Trophoblast cell (in vitro differentiated cells and primary cell): ENCODE results near the gene NCOA7.

Source experiments
- DNase-seq, 2 donors: peaks; one replicate each; pipeline ENCODE4 v3.0.0-alpha.2; 2016
- H2AFZ ChIP-seq: 2 replicates; pipeline ENCODE4 v1.6.1; 2013; ENCODE audit warnings: low read length, moderate library complexity, mild to moderate bottlenecking; ENCODE audit not compliant: insufficient read depth, poor library complexity
- H2AK5ac ChIP-seq: 2 replicates; pipeline ENCODE4 v1.6.1; 2013; ENCODE audit warnings: mild to moderate bottlenecking, low read length
- H2BK120ac ChIP-seq: 2 replicates; pipeline ENCODE4 v1.6.1; 2013; ENCODE audit warnings: low read length, mild to moderate bottlenecking, moderate library complexity; ENCODE audit not compliant: insufficient read depth, poor library complexity
- H2BK12ac ChIP-seq: 2 replicates; pipeline ENCODE4 v1.6.1; 2013; ENCODE audit warnings: mild to moderate bottlenecking, low read length, moderate library complexity
- H2BK5ac ChIP-seq: 2 replicates; pipeline ENCODE4 v1.6.1; 2013; ENCODE audit warnings: low read length, low read depth, moderate library complexity, mild to moderate bottlenecking; ENCODE audit not compliant: poor library complexity
- H3K14ac ChIP-seq: 2 replicates; pipeline ENCODE4 v1.6.1; 2013; ENCODE audit warnings: mild to moderate bottlenecking, low read length
- H3K18ac ChIP-seq: 2 replicates; pipeline ENCODE4 v1.6.1; 2013; ENCODE audit warnings: mild to moderate bottlenecking, low read length
- H3K23ac ChIP-seq: 2 replicates; pipeline ENCODE4 v1.6.1; 2013; ENCODE audit warnings: low read length
- H3K27ac ChIP-seq: 2 replicates; pipeline ENCODE4 v1.5.1; 2013; ENCODE audit warnings: low read depth, mild to moderate bottlenecking, inconsistent platforms, low read length, moderate library complexity
- H3K27me3 ChIP-seq: 2 replicates; pipeline ENCODE4 v1.6.1; 2013; ENCODE audit warnings: inconsistent platforms, mild to moderate bottlenecking, low read length, moderate library complexity; ENCODE audit not compliant: insufficient read depth
- H3K36me3 ChIP-seq, 2 experiments: 1 replicate in 1 of 2; 2 replicates in 1 of 2; pipeline ENCODE4 v1.6.1; 2013; ENCODE audit warnings: low read length in 2 of 2, mild to moderate bottlenecking in 2 of 2, moderate library complexity in 1 of 2; ENCODE audit not compliant: insufficient read depth in 2 of 2, control insufficient read depth in 1 of 2
- H3K4ac ChIP-seq: 2 replicates; pipeline ENCODE4 v1.6.1; 2013; ENCODE audit warnings: low read depth, mild to moderate bottlenecking, low read length, moderate library complexity
- H3K4me1 ChIP-seq, 2 experiments: 1 replicate in 1 of 2; 2 replicates in 1 of 2; pipeline ENCODE4 v1.6.1; 2013; ENCODE audit warnings: low read length in 2 of 2, mild to moderate bottlenecking in 2 of 2, moderate library complexity in 1 of 2; ENCODE audit not compliant: insufficient read depth in 2 of 2, control insufficient read depth in 1 of 2
- H3K4me2 ChIP-seq: 2 replicates; pipeline ENCODE4 v1.6.1; 2013; ENCODE audit warnings: inconsistent platforms, mild to moderate bottlenecking, low read length, moderate library complexity
- H3K4me3 ChIP-seq: 2 replicates; pipeline ENCODE4 v1.5.1; 2013; ENCODE audit warnings: mild to moderate bottlenecking, low read depth, low read length, inconsistent platforms
- H3K79me1 ChIP-seq: one replicate; pipeline ENCODE4 v1.6.1; 2013; ENCODE audit warnings: low read length
- H3K79me2 ChIP-seq: 2 replicates; pipeline ENCODE4 v1.6.1; 2013; ENCODE audit warnings: low read length, mild to moderate bottlenecking; ENCODE audit not compliant: control insufficient read depth, insufficient read depth, poor library complexity
- H3K9ac ChIP-seq: 2 replicates; pipeline ENCODE4 v1.6.1; 2013; ENCODE audit warnings: mild to moderate bottlenecking, low read length
- H3K9me3 ChIP-seq: 2 replicates; pipeline ENCODE4 v1.6.1; 2013; ENCODE audit warnings: low read depth, mild to moderate bottlenecking, control low read depth, inconsistent platforms, low read length; ENCODE audit not compliant: insufficient read depth
- H4K12ac ChIP-seq: 2 replicates; pipeline ENCODE4 v1.6.1; 2013; ENCODE audit warnings: low read depth, mild to moderate bottlenecking, low read length, moderate library complexity
- H4K8ac ChIP-seq: 2 replicates; pipeline ENCODE4 v1.6.1; 2013; ENCODE audit warnings: low read depth, mild to moderate bottlenecking, low read length, moderate library complexity
- H4K91ac ChIP-seq: one replicate; pipeline ENCODE4 v1.6.1; 2013; ENCODE audit warnings: low read depth, mild to moderate bottlenecking, low read length, moderate library complexity
- WGBS: extraction: QIAGEN DNeasy Blood & Tissue Kit; methylation state at CpG from one replicate; pipeline ENCODE4 v1.1.7; 2013; ENCODE audit warnings: missing lambda C conversion rate; ENCODE audit not compliant: insufficient read length, insufficient coverage; ENCODE audit errors: extremely low coverage; 5-methylcytosine and 5-hydroxymethylcytosine counted together

Gene NCOA7

GRCh38 chr6:125823180-125823579 lies 32.4 kb downstream of the NCOA7 start:
- Histone ChIP-seq H3K18ac (no peak overlapping the region), H4K8ac (no peak overlapping the region), H3K4me3 (no peak overlapping the region), H3K4ac (no peak overlapping the region), H2BK12ac (no peak overlapping the region), H3K14ac (no peak overlapping the region), H3K36me3 (peaks cover 0 to 5% of the 10 kb centered on the region in 2 experiments), H3K4me1 (no peaks in the 10 kb centered on the region), H3K23ac (no peak overlapping the region), H3K4me2 (no peak overlapping the region), H3K9ac (no peak overlapping the region), H2BK120ac (no peak overlapping the region), H3K9me3 (no peaks in the 10 kb centered on the region), H3K27me3 (no peaks in the 10 kb centered on the region), H2BK5ac (no peak overlapping the region), H4K12ac (no peak overlapping the region), H3K79me1 (no peaks in the 10 kb centered on the region), H4K91ac (no peak overlapping the region), H2AFZ (no peak overlapping the region), H3K27ac (no peak overlapping the region), H2AK5ac (no peak overlapping the region), H3K79me2 (no peaks in the 10 kb centered on the region)
- no CpG with 5 or more reads among the region's 2 CpGs for WGBS
- no peak for DNase-seq

- H2BK120ac ChIP-seq, result no peak overlapping the region
- no peaks in the 10 kb centered on the region for H3K4me1 ChIP-seq
- no peaks in the 10 kb centered on the region for H3K79me2 ChIP-seq
- H3K23ac ChIP-seq, result no peak overlapping the region
- no peak overlapping the region for H4K91ac ChIP-seq
- H2AK5ac ChIP-seq, result no peak overlapping the region
- no peak overlapping the region for H3K4me3 ChIP-seq
- H3K18ac ChIP-seq, result no peak overlapping the region
- H2BK12ac ChIP-seq, result no peak overlapping the region
- H3K79me1 ChIP-seq, result no peaks in the 10 kb centered on the region
- H2BK5ac ChIP-seq, result no peak overlapping the region
- no peak overlapping the region for H3K4ac ChIP-seq
- no peak for DNase-seq
- no peak overlapping the region for H3K4me2 ChIP-seq
- H3K14ac ChIP-seq, result no peak overlapping the region
- H4K8ac ChIP-seq, result no peak overlapping the region
- H3K27me3 ChIP-seq, result no peaks in the 10 kb centered on the region
- no peak overlapping the region for H2AFZ ChIP-seq
- H3K27ac ChIP-seq, result no peak overlapping the region
- no peak overlapping the region for H3K9ac ChIP-seq
- no peaks in the 10 kb centered on the region for H3K9me3 ChIP-seq
- whole genome bisulfite sequencing, result no CpG with 5 or more reads among the region's 8 CpGs
- peaks cover 0 to 2% of the 10 kb centered on the region in 2 experiments for H3K36me3 ChIP-seq
- no peak overlapping the region for H4K12ac ChIP-seq
Measured at GRCh38 chr6:125824946-125825771, 34.4 kb downstream of the NCOA7 start.

GRCh38 chr6:125826695-125827463 lies 36.1 kb downstream of the NCOA7 start:
- no peak overlapping the region for H3K14ac ChIP-seq
- no peak overlapping the region for H4K8ac ChIP-seq
- no peak overlapping the region for H2BK12ac ChIP-seq
- H2AFZ ChIP-seq, result no peak overlapping the region
- H3K9ac ChIP-seq, result no peak overlapping the region
- no peak overlapping the region for H3K23ac ChIP-seq
- no peak for DNase-seq
- H2BK120ac ChIP-seq, result no peak overlapping the region
- no peak overlapping the region for H3K4ac ChIP-seq
- H3K79me2 ChIP-seq, result no peaks in the 10 kb centered on the region
- no peaks in the 10 kb centered on the region for H3K79me1 ChIP-seq
- no peak overlapping the region for H3K4me3 ChIP-seq
- no CpG with 5 or more reads among the region's 9 CpGs for WGBS
- no peak overlapping the region for H4K91ac ChIP-seq
- H3K27me3 ChIP-seq, result no peaks in the 10 kb centered on the region
- H3K4me1 ChIP-seq, result no peaks in the 10 kb centered on the region
- H2AK5ac ChIP-seq, result no peak overlapping the region
- no peak overlapping the region for H3K18ac ChIP-seq
- H4K12ac ChIP-seq, result no peak overlapping the region
- H3K36me3 ChIP-seq, result peaks cover 0 to under 1% of the 10 kb centered on the region in 2 experiments
- no peak overlapping the region for H3K27ac ChIP-seq
- no peak overlapping the region for H2BK5ac ChIP-seq
- H3K9me3 ChIP-seq, result no peaks in the 10 kb centered on the region
- H3K4me2 ChIP-seq, result no peak overlapping the region

GRCh38 chr6:125827788-125828320 lies 37.1 kb downstream of the NCOA7 start:
- Histone ChIP-seq H4K12ac (no peak overlapping the region), H3K18ac (no peak overlapping the region), H3K27ac (no peak overlapping the region), H4K8ac (no peak overlapping the region), H3K4me1 (no peaks in the 10 kb centered on the region), H3K4me3 (no peak overlapping the region), H3K79me2 (no peaks in the 10 kb centered on the region), H3K23ac (no peak overlapping the region), H3K36me3 (no peaks in the 10 kb centered on the region), H3K79me1 (no peaks in the 10 kb centered on the region), H2AFZ (no peak overlapping the region), H4K91ac (no peak overlapping the region), H2BK5ac (no peak overlapping the region), H3K9ac (no peak overlapping the region), H2AK5ac (no peak overlapping the region), H3K14ac (no peak overlapping the region), H2BK12ac (no peak overlapping the region), H3K4me2 (no peak overlapping the region), H3K27me3 (no peaks in the 10 kb centered on the region), H3K4ac (no peak overlapping the region), H2BK120ac (no peak overlapping the region), H3K9me3 (no peaks in the 10 kb centered on the region)
- no CpG with 5 or more reads among the region's 2 CpGs for WGBS
- no peak for DNase-seq
